CD4-positive, alpha-beta T cell treated with Interleukin-17A for 4 hours (primary cell): ENCODE results near the gene ENG.

Source experiments
- DNase-seq: peaks from one replicate; pipeline ENCODE4 v3.0.0-alpha.2; 2020; ENCODE audit warnings: mixed read lengths

Gene ENG

DNA sequence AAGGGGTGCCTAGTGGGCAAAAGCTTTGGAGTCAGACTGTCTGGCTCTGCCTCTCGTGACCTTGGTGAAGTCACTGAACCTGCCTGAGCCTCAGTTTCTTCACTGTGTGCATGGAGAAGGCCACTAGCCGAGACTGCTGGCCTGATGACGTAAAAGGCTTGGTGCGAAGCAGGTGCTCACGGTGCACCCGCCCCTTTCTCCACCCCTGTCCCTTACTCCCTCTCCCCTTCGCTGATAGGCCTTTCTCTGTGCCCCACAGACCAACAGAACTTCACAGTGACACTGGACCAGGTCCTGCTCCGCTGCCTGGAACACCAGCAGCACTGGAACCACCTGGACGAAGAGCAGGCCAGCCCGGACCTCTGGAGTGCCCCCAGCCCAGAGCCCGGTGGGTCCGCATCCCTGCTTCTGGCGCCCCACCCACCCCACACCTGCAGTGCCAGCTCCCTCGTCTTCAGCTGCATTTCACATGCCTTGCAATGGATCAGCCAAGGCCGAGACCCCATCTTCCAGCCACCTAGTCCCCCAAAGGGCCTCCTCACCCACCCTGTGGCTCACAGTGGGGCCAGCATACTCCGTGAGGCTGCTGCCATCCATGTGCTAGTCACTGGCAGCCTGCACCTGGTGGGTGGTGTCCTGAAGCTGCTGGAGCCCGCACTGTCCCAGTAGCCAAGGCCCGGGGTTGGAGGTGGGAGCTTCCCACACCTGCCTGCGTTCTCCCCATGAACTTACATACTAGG, 41.4 kb downstream of the ENG start:
- no peak for DNase-seq

DNA sequence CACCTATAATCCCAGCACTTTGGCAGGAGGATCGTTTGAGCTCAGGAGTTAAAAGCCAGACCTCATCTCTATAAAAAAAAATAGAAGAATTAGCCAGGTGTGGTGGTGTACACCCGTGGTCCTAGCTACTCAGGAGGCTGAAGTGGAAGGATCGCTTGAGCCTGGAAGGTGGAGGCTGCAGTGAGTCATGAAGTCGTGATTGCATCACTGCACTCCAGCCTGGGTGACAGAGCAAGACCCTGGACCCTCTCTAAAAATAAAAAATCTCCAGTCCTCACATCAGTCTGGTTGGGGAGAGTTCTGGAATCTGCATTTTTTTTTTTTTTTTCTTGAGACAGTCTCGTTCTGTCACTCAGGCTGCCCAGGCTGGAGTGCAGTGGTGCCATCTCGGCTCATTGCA, 42.4 kb downstream of the ENG start:
- DNase-seq, result no peak

DNA sequence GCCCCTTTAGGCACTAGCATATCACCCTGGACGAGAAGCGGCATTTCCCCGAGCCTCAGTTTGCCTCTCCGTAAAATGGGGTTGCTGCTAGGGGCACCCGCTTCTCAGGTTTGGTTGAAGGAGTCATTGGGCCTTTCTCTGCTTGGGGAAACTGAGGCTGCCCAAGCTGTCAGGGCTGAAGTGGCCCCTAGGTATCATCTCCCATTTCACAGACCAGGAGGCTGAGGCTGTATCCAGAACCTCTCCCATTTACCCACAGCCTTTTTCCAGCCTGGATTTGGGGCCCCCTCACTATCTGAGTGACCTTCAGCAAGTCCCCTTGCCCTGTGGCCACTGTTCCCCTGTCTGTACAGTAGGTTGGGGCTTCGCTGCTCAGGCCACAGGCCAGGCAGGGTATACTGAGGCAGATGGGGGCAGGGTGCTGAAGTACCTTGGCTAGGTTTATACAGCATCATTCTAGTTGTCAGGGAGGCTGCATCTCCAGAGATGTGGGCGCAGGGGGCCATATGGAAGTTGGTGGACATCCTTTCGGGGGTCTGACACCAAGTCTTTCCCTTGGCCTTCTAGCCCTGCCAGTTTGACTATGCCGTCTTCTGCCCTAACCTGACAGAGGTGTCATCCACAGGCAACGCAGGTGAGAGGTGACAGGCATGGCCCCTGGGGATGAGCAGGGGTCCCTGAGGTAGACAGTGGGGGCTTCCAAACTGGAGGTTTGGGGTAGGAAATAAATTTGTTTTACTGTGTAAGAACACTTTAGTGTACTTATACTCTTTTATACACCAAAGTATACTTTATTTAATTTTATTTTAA, 43.9 kb downstream of the ENG start:
- DNase-seq, result no peak

DNA sequence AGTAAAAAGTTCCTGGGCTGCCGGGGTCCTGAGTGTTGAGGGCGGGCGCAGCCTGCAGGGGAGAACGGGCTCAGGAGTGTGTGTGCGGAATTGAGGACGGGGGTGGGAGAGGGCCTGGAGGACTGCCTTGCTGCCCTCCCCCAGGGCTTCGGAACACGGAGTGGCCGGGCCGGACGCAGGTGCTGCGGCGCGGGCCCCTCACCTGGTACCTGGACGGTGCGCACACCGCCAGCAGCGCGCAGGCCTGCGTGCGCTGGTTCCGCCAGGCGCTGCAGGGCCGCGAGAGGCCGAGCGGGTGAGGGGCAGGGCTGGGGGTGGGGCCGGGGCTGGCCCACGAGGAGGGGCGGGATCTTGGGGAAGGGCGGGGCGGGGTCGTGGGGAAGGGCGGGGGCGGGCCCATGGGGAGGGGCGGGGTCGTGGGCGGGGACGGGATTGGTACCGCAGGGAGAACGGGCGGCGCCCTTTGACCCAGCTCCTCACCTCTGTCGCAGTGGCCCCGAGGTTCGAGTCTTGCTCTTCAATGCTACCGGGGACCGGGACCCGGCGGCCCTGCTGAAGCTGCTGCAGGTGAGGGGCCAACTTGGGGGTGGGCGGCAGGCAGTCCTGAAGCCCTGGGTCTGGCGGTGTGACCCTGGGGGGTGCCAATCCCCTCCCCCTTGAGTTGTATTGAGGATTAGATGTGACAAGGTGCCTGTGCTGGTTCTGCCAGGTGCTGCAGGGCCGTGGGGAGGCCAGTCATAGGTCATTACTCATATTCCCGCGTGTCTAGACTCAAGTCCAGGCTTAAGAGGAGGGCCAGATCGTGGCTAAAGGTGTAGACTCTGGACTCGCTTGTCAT, 44.7 kb downstream of the ENG start:
- no peak for DNase-seq

DNA sequence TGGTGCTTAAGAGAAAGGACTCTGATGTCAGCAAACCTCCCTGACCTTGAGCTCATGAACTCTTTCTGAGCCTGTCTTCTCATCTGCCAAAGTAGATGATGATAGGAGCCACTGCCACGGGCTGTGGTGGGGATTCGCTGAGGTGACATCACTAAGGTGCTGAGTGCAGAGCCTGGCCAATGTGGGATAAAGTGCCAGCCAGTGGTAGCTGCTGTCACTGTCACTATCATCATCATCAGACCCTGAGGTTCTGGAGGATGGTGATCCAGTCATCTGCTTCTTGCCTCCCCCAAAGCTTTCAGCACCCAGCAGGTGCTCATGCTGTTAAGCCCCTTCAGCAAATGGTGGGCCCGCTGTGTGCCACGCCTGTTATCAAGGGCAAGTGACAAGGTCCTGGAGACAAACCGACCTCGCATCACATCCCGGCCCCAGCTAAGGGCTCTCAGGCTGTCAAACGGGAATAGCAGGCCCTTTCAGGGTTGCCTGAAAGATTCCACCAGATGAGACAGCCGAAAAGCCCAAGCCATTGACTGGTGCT, 45.4 kb downstream of the ENG start:
- no peak for DNase-seq

DNA sequence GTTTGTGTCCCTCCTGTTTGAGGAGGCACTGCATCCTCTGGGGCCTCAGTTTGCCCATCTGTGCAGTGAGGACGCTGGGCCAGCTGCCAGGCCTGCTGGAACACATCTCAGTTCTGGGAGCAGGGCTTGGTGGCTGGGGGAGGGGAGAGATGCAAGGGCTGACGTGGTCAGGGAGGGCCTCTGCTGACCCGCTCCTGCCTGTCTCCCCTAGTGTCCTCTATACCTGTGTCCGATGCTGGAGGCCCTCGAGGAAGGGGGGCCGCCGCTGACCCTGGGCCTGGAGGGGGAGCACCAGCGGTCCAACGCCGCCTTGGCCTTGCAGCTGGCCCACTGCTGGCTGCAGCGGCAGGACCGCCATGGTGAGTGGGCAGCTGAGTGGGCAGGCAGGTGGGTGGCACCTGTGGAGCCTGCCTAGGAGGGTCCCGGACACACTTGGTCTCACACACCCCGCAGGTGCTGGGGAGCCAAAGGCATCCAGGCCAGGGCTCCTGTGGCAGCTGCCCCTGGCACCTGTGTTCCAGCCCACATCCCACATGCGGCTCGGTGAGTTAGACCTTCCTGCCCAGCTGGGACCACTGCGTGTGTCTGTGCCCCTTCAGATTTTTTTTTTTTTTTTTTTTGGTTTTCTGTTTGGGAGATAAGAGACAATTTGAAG, 46.0 kb downstream of the ENG start:
- no peak for DNase-seq

DNA sequence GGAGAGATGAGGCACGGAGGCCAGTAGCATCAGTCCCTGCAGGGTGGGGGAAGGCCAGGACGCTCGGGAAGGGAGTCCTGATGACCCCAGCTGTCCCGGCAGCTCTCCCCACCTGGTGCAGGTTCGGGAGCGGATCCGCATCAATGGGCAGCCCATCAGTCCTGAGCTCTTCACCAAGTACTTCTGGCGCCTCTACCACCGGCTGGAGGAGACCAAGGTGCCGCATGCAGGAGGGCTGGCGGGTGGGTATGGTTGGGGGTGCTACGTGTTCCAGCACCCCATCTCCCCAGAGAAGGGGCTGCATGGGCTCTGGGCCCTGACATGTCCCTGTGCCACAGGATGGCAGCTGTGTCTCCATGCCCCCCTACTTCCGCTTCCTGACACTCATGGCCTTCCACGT, 47.6 kb downstream of the ENG start:
- no peak for DNase-seq

DNA sequence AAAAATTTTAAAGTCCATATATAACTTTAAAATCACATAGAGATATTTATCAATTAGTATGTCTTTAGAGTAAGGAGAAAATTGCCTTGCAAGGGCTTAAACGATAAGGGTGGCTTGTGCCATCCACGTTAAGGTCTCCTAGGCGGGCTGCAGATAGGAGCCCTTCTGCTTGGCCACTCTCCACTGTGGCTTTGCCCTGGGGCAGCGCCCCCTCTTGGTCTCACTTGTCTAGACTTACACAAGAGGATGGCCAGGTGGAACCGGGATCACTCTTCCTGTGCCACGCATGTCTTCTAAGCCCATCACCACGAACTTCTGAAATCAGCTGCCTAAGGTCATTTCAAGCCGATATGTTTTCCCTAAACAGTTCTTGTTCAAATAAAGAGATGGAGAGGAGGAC, 48.8 kb downstream of the ENG start:
- DNase-seq, result peak; percentile 54

DNA sequence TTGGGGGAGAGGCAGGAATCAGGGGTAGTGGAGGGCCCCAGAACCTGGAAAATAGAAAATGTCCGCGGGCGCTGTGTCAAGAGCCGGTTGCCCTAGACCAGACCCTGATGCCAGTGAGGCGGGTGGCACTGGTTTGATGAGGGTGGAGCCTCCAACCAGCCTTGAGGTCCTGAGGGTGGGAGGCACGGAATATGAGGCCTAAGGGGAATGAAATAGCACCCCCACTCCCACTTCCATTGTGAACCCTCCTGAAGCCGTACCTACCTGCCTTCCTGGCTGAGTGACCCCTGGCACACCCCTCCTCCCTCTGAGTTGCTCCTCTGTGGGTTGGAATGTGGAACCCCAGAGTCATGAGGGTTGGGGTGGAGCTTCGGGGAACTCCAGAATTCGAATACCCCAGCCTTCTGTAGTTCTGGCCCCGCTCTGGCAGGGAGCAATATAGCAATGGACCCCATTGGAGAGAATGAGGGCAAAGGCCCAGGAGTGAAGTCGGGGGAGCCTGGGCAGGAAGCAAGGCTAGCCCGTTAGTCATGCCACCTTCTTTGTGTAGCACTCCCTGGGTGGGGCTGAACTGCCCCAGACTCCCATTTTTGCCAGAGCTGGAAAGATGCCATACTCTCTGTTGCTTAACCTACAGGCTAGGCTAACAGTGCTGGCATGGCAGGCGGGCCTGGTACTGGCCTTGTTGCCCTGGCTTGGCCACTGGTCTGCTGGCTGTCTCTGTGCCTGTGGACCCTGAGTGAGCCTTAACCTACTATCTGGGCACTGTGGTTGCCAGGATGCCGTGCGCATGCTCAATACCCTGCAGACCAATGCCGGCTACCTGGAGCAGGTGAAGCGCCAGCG, 50.7 kb downstream of the ENG start:
- peak; percentile 32 for DNase-seq

DNA sequence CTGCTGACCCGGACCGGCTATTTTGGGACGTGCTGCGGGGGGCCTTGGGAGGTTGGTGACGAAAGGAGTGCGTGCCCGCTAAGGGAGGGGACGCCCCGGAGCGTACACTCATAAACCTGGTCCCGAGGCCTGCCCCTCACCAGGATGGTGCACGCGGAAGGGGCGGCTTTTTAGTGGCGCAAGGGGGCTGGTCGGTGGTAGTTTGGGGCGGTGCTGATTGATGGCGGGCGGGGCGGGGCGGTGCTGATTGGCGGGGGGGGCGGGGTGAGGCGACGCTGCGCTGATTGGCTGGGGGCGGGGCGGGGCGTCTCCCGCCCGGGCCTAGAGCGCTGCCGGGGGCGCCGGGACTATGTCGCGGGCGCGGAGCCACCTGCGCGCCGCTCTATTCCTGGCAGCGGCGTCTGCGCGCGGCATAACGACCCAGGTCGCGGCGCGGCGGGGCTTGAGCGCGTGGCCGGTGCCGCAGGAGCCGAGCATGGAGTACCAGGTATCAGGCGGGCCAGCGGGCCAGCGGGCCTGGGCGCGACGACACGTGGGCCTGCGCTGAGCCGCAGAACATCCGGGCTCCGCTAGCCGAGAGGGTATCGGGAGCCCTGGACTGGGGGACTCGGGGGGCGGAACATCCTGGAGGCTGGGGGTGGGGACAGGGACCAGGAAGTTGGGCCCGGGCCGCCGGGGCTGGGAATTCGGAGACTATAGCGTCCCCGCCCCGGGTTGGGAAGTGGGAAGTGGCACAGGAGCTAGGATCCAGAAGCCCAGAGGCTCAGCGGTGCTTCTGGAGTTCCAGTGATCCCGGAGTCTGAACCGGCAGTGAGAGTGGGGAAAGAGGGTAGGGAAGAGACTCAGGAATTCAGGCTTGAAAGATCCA, 51.6 kb downstream of the ENG start, which contains the start of gene FPGS:
Gene FPGS, plus strand, starts transcription at position 307 of the 868 bp plus-strand sequence. Its CDS starts 43 bp downstream, at position 350.
- DNase-seq, result peak; percentile 91

DNA sequence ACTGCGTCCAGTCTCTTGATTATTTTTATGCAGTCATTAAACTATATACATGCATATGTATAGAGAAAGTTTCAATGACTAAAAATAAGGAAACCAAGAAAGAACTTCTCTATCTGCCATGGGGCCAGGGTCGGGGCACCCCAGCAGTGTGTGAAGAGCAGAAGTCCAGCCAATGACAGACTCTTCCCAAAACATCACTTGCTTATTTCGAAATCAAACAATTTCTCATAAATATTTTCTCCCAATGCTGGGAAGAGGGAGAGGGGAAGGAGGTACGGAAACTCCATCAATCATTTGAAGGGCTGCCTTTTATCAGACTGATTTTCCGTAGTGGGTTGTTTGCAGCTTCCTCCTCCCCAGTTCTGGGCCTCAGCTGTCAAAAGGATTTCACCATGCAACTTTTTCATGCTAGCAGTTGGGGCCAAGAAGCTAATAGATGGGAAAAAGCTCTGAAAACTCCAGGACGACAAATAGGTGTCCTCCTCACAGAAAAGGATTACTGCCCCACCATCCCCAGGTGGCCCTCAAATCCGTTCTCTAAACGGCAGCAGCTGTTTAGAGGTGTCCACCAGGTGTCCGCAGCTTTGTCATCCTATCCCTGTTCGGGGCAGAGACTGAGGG, 52.4 kb downstream of the ENG start:
- no peak for DNase-seq

DNA sequence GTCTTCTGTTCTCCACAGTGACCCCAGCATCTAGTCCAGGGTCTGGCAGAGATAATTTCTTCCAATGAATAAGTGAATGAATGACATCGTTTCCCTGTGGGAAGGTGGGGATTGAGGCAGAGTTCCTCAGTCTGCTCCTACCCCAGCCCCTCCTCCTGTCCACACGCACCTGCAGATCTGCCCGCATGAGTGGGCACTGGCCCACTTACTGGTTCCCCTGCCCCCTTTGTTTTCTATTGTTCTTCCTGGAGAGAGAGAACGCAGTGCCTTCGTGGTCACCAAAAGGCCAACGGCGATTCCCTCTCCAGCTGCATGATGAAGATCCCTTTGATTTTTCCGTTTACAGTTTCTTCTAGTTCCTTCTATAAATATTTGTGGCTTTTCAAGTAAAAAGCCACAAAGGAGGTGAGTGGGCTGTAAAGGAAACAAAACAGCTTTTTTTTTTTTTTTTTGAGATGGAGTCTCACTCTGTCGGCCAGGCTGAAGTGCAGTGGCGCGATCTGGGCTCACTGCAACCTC, 57.5 kb downstream of the ENG start:
- no peak for DNase-seq

DNA sequence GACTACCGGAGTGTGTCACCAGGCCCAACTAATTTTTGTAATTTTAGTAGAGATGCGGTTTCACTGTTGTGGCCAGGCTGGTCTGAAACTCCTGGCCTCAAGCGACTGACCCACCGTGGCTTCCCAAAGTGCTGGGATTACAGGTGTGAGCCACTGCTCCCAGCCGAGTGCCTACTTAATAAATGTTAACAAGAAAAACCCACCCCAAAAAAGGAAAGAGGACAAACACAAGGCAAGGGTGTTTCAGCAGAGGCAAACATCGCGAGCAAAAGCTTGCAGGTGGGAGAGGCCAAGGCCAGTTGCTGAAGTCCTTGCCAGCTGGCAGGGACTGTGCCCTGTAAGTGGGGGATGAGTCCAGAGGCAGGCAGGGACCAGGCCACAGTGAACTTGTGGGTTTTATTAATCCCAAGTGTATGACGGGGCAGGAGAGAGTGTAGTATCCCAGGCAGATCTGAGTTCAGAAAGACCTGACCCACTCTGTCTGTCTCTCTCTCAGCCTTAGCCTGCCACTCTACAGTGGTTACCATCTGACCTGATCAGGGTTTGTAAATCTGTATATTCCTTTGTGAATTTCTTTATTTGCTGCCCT, 58.1 kb downstream of the ENG start:
- no peak for DNase-seq

DNA sequence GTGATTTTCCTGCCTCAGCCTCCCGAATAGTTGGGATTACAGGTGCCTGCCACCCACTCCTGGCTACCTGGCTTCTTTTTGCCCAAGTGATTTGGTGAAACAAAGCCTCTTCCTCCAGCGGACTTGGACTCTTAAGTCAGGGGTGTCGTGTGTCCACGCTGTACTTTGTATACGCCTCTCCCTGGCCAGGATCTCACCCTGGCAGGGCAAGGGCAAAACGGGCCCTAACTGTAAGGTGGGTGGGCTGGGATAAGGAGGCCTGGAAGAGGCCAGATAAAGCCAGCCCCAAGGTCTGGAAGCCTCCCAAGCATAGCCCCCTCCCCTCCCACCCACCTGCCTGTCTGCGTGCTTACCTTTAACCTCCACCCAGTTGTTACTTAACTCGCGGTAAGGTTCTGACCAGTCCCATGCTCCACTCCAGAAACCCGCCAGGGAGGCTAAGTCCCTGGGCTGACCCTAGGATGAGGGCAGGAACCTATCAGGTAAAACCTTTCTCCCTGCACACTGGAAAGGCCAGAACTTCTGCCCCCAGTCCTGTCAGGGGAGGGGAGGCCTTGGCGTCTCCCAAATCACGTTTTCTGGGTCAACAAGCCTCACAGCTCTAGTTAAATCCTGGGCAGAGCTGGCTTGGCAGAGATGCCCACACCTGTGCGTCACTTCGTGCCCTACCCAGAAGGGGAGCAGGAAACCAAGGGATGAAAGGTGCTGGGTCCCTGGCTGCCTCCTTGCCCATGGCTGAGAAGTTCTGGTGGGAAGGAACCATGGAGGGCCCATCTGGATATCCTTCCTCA, 60.3 kb downstream of the ENG start:
- no peak for DNase-seq

DNA sequence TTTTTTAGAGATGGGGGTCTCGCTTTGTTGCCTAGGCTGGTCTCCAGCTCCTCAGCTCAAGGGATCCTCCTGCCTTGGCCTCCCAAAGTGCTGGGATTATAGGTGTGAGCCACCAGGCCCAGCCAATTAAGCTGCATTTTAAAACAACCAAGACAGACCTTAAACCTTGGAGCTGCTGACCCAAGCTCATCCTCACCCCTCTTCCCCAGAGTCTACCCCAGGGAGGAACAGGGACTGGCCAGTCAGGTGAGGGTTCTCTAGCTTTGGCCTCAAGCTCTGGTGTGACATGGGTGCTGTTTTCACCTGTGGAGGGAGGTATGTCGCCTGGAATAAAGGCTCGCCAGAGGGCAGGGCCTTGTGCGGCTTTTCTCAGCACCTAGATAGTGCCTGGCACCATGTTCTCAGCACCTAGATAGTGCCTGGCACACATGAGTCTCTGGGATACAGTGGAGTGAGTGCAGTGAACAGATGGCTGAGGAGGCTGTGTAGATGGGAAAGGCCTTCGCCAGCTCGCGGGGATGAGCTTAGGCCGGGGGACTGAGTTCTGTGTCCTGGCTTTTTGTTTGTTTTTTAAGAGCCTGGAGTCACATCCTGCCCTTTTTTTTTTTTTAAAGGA, 61.3 kb downstream of the ENG start:
- DNase-seq, result no peak

DNA sequence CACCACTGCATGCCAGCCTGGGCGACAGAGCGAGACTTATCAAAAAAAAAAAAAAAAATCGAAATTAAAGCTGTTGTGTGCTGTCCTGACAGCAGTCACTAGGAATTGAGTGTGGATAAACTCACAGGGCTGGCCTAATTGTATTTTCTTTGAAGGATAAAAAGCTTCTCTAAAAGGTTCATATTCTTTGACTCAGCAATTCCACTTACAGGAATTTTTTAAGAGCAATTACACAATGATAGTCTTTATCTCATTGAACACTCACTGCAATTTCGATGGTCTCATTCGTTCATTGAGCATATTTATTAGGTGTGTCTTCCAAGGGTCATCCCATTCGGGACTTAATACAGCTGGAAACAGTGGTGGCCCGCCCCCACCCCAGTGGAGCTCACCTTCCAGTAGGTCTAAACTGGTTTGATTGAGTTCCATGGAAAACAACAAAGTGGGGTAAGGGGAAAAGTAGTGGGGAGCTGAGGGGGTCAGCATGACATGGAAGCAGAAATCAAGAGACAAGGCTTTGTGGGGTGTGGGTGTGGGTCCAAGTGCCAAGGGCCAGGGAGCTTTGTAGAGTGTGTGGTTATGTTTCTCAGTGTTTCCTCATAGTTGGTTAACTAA, 61.9 kb downstream of the ENG start:
- DNase-seq, result no peak

DNA sequence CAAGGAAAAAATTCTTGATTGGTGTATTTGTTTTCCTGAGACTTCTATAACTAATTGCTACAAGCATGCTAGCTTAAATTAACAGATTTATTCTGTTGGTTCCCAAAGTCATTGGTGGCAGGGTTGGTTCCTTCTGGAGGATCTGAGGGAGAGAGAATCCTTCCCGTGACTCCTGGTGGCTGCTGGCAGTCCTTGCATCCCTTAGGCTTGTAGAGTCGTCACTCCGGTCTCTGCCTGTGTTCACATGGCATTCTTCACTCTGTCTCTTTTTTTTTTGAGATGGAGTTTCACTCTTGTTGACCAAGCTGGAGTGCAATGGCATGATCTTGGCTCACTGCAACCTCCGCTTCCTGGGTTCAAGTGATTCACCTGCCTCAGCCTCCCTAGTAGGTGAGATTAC, 63.4 kb downstream of the ENG start:
- DNase-seq, result no peak
